Osteoblast (primary cell): Measurements from ENCODE around the gene SFRP5. TPM values are rescaled to one million over a fixed set of nuclear protein-coding genes. Genes with fewer than 3 reads are reported as not detected.
A peak's percentile ranks its signal among the peaks of the same experiment; 100 is the strongest.

Experiments
- DNase-seq: peaks from one replicate; pipeline ENCODE4 v3.0.0; 2011; ENCODE audit warnings: low spot score, mixed read lengths; ENCODE audit not compliant: insufficient read length; ENCODE audit errors: missing footprints
- H2AFZ ChIP-seq: 2 replicates; pipeline ENCODE4 v1.6.0; 2011; ENCODE audit warnings: mild to moderate bottlenecking, low read length
- H3K27ac ChIP-seq: 2 replicates; pipeline ENCODE4 v1.5.1; 2011; ENCODE audit warnings: mild to moderate bottlenecking, low read depth, low read length, moderate library complexity
- H3K27me3 ChIP-seq: 2 replicates; pipeline ENCODE4 v1.6.0; 2012; ENCODE audit warnings: mild to moderate bottlenecking, control low read depth, inconsistent platforms, low read length, moderate library complexity; ENCODE audit not compliant: insufficient read depth
- H3K36me3 ChIP-seq: 2 replicates; pipeline ENCODE4 v1.5.1; 2011; ENCODE audit warnings: mild to moderate bottlenecking, low read length, control low read depth, moderate library complexity; ENCODE audit not compliant: insufficient read depth
- H3K4me1 ChIP-seq: 2 replicates; pipeline ENCODE4 v1.5.1; 2011; ENCODE audit warnings: mild to moderate bottlenecking, low read length, control low read depth, moderate library complexity; ENCODE audit not compliant: insufficient read depth
- H3K4me2 ChIP-seq: 2 replicates; pipeline ENCODE4 v1.6.0; 2011; ENCODE audit warnings: mild to moderate bottlenecking, low read length; ENCODE audit not compliant: insufficient read depth
- H3K4me3 ChIP-seq: fragments of 200-600 bp; sonication (generic); 3 replicates; pipeline ENCODE4 v1.5.1; 2012; ENCODE audit warnings: mild to moderate bottlenecking, low read length, inconsistent platforms; ENCODE audit not compliant: insufficient read depth
- H3K79me2 ChIP-seq: 2 replicates; pipeline ENCODE4 v1.6.0; 2012; ENCODE audit warnings: mild to moderate bottlenecking, low read length, control low read depth, inconsistent platforms; ENCODE audit not compliant: insufficient read depth
- H3K9me3 ChIP-seq: 2 replicates; pipeline ENCODE4 v1.5.1; 2011; ENCODE audit warnings: low read depth, low read length, control low read depth
- H4K20me1 ChIP-seq: 2 replicates; pipeline ENCODE4 v1.6.0; 2012; ENCODE audit warnings: mild to moderate bottlenecking, low read length, control low read depth; ENCODE audit not compliant: insufficient read depth
- CTCF ChIP-seq: IDR thresholded peaks from 2 replicates; pipeline ENCODE4 v1.5.1; 2011; ENCODE audit warnings: mild to moderate bottlenecking, low read depth, low read length, moderate library complexity; ENCODE audit errors: extremely low read depth
- total RNA-seq: library from RNA; depleted of rRNA; stranded (reverse); fragments of >200 nt; gene quantifications from 2 replicates; pipeline ENCODE4 v1.2.3, GENCODE V29; 2012

Gene SFRP5
- not detected in 2 replicates for total RNA-seq

- Histone ChIP-seq H4K20me1 (peaks cover 10% of the 10 kb centered on the region), H2AFZ (no peak within 1 kb of the TSS), H3K4me3 (no peak within 1 kb of the TSS), H3K27ac (no peak within 1 kb of the TSS), H3K9me3 (no peaks in the 10 kb centered on the region), H3K4me2 (no peak within 1 kb of the TSS), H3K4me1 (no peaks in the 10 kb centered on the region), H3K36me3 (no peaks in the 10 kb centered on the region), H3K27me3 (peaks cover 42% of the 10 kb centered on the region), H3K79me2 (no peaks in the 10 kb centered on the region)
- TF ChIP-seq CTCF: no peak
- DNase-seq: peak; percentile 84
Observed at GRCh38 chr10:97771913-97772823, at the start of gene SFRP5. SFRP5 (minus strand) TSS chr10:97771999; CDS start chr10:97771833, 166 bp downstream.

- Histone ChIP-seq H3K9me3 (no peaks in the 10 kb centered on the region), H3K36me3 (no peaks in the 10 kb centered on the region), H4K20me1 (no peaks in the 10 kb centered on the region), H3K4me2 (no peak overlapping the region), H3K27me3 (peaks cover 14% of the 10 kb centered on the region), H3K4me3 (no peak overlapping the region), H2AFZ (no peak overlapping the region), H3K27ac (no peak overlapping the region), H3K4me1 (no peaks in the 10 kb centered on the region), H3K79me2 (no peaks in the 10 kb centered on the region)
- TF ChIP-seq CTCF: no peak
- DNase-seq: no peak
Observed at GRCh38 chr10:97820096-97820704, 48.4 kb upstream of the SFRP5 start.

GRCh38 chr10:97818572-97818971 is 46.8 kb upstream of the SFRP5 start:
- no peaks in the 10 kb centered on the region for H4K20me1 ChIP-seq
- no peaks in the 10 kb centered on the region for H3K9me3 ChIP-seq

More at GRCh38 chr10:97818572-97818971, 46.8 kb upstream of the SFRP5 start:
- no peaks in the 10 kb centered on the region for H3K79me2 ChIP-seq
- no peak overlapping the region for H3K4me2 ChIP-seq
- no peak for DNase-seq
- TF ChIP-seq CTCF: no peak
- H3K36me3 ChIP-seq: no peaks in the 10 kb centered on the region
- peaks cover 18% of the 10 kb centered on the region for H3K27me3 ChIP-seq
- H3K4me1 ChIP-seq: no peaks in the 10 kb centered on the region
- no peak overlapping the region for H3K4me3 ChIP-seq
- H2AFZ ChIP-seq: no peak overlapping the region
- no peak overlapping the region for H3K27ac ChIP-seq
